Measurements from ENCODE around the gene UPP2. TPM values are rescaled to one million over a fixed set of nuclear protein-coding genes. Genes with fewer than 3 reads are reported as not detected.

The UPP2 gene
- total and polyA plus RNA-seq, 9 of the 15 experiments (the other 6 are each of a cell fraction or from before 2014, with no cell fraction given): not detected

DNA sequence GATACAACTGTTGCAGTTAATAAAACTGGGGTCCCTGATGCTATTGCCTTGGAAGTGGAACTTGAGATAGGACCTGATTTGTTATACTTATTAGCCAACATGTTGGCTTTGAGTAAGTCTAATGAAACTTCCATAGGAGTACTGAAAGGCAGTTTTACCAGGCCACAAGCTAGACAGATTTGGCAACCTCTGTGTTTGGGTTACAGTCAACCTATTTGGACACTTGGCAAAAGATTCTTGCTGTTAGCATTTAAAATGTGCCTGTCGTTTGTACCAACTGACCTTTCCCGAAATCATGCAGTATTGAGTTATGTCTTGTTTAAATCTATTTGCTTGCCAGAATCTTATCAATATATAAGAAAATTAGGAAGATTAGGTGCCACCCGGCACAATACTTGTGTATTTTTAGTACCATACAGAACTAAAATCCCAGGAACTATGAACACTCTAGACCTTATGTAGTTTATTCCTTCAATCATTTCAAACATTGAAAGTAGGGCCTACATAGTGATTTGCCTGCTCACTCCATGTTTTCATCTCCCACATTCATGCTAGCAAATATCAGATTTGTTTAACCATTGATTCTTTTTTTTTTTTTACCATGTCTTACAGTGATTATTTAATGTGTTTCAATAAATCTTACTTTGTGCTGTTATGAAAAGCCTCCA is 35.5 kb upstream of the UPP2 start:
- no peaks in the 10 kb centered on the region for H3K4me1 ChIP-seq (replicated peaks in 1 of 2; ENCODE audit: control insufficient read depth in 2 of 2, insufficient read depth in 2 of 2, low read length in 2 of 2)
- DNase-seq (ENCODE audit: extremely low read depth in 1 of 4, low spot score in 3 of 4) (no peak), FAIRE-seq (peak; percentile 44), ATAC-seq (no peak)
- H3K9me1 ChIP-seq (ENCODE audit: control insufficient read depth, insufficient read depth, low read length): no peaks in the 10 kb centered on the region
- no peaks in the 10 kb centered on the region for H3K79me2 ChIP-seq (ENCODE audit: control insufficient read depth, insufficient read depth, low read length)
- intact Hi-C loops (cut with micrococcal nuclease): no loop called here
- in situ Hi-C loops (cut with MboI): no loop called here
- no peaks in the 10 kb centered on the region for H3K9me3 ChIP-seq (replicated peaks; ENCODE audit: control insufficient read depth, insufficient read depth, low read depth, low read length)
- TF ChIP-seq, protein P1, sequence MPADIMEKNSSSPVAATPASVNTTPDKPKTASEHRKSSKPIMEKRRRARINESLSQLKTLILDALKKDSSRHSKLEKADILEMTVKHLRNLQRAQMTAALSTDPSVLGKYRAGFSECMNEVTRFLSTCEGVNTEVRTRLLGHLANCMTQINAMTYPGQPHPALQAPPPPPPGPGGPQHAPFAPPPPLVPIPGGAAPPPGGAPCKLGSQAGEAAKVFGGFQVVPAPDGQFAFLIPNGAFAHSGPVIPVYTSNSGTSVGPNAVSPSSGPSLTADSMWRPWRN (IDR thresholded peaks at IDR 0.05; ENCODE audit: low read depth): no peak
- no peak for TF ChIP-seq GABPB2 (CRISPR knock-in tag; conservative IDR thresholded peaks at IDR 0.05)
- no peak for TF ChIP-seq NELFE (IDR thresholded peaks at IDR 0.05; ENCODE audit: insufficient read depth, insufficient read length)
- TF ChIP-seq ZBED1 (IDR thresholded peaks at IDR 0.05): no peak
- TF ChIP-seq MEF2D (tag; conservative IDR thresholded peaks at IDR 0.05; ENCODE audit: low read depth): no peak
- TF ChIP-seq HMG20B (CRISPR knock-in tag; IDR thresholded peaks at IDR 0.05): no peak
- no peak for TF ChIP-seq SMAD1 (IDR thresholded peaks at IDR 0.05; ENCODE audit: low read depth, low read length, partially characterized antibody)
- TF ChIP-seq CHD2 (IDR thresholded peaks at IDR 0.05; ENCODE audit: low read depth, low read length): no peak
- TF ChIP-seq NFYB (IDR thresholded peaks at IDR 0.05; ENCODE audit: extremely low read depth, insufficient read length): no peak
- TF ChIP-seq XRCC5 (IDR thresholded peaks at IDR 0.05; ENCODE audit: low read depth, low read length): no peak
- TF ChIP-seq CBFA2T3 (IDR thresholded peaks at IDR 0.05): no peak
- TF ChIP-seq SREBF2 (CRISPR knock-in tag; IDR thresholded peaks at IDR 0.05): no peak
- TF ChIP-seq ZNF589 (CRISPR knock-in tag; IDR thresholded peaks at IDR 0.05; ENCODE audit: low read depth): no peak
- no peak for TF ChIP-seq ZNF668 (CRISPR knock-in tag; IDR thresholded peaks at IDR 0.05)
- TF ChIP-seq, protein P2, sequence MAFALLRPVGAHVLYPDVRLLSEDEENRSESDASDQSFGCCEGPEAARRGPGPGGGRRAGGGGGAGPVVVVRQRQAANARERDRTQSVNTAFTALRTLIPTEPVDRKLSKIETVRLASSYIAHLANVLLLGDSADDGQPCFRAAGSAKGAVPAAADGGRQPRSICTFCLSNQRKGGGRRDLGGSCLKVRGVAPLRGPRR (CRISPR knock-in tag; IDR thresholded peaks at IDR 0.05): no peak
- H3K4me2 ChIP-seq (ENCODE audit: insufficient read depth, low read length): no peak overlapping the region
- ChIA-PET CTCF (ENCODE audit: low intra/inter-chr PET ratio) (no interaction called here), POLR2A (no interaction called here)
- BruUV-seq (replicated peaks): no TSS peak
- no peak overlapping the region for H3K27ac ChIP-seq (ENCODE audit: extremely low read depth, low read depth, low read length)
- 4% methylated on average over 3 of the region's 3 CpGs for WGBS (ENCODE audit: insufficient coverage, low coverage, missing lambda C conversion rate)
- H2AFZ ChIP-seq (ENCODE audit: low read depth, low read length): no peak overlapping the region
- H4K20me1 ChIP-seq (replicated peaks; ENCODE audit: control insufficient read depth, insufficient read depth, low read length): no peaks in the 10 kb centered on the region
- H3K36me3 ChIP-seq (ENCODE audit: control insufficient read depth, insufficient read depth, low read length): no peaks in the 10 kb centered on the region
- peaks cover 0 to 4% of the 10 kb centered on the region in 2 experiments; a peak in 1 of 5 replicates for H3K27me3 ChIP-seq (ENCODE audit: control insufficient read depth in 2 of 2, insufficient read depth in 2 of 2, low read length in 2 of 2)
- H3K9ac ChIP-seq (ENCODE audit: insufficient read depth in 1 of 2, low read depth in 2 of 2, low read length in 2 of 2): no peak overlapping the region
- H3K4me3 ChIP-seq: no peak overlapping the region

All from K562 (cell line).